ENCODE data around the gene GRIN3A.
A peak's percentile ranks its signal among the peaks of the same experiment; 100 is the strongest.
"Not testable (repeated sequence)": the region's sequence is repeated elsewhere in the genome, so short reads cannot be mapped to it uniquely, and the experiment has no call there.

The GRIN3A gene

GRCh38 chr9:101572316-101572715, 166.1 kb downstream of the GRIN3A start:
- Mint-ChIP-seq H3K4me1 (ENCODE audit: low read depth in 2 of 2) (peaks cover 0 to 2% of the 10 kb centered on the region in 2 donors), H3K4me3 (no peak overlapping the region), H3K27me3 (no peaks in the 10 kb centered on the region), H3K36me3 (ENCODE audit: insufficient read depth) (peaks cover 6% of the 10 kb centered on the region), H3K9me3 (no peaks in the 10 kb centered on the region), H3K27ac (peak overlapping the region in 1 of 2 donors; percentile 67)
- DNase-seq (no peak), ATAC-seq (replicated peaks) (no peak)

GRCh38 chr9:101571114-101571513, 167.3 kb downstream of the GRIN3A start:
- H3K4me3 Mint-ChIP-seq = no peak overlapping the region
- peaks cover 0 to 2% of the 10 kb centered on the region in 2 donors for H3K4me1 Mint-ChIP-seq (ENCODE audit: low read depth in 2 of 2)
- ATAC-seq (replicated peaks) (no peak), DNase-seq (no peak)
- no peaks in the 10 kb centered on the region for H3K9me3 Mint-ChIP-seq
- peak overlapping the region in 1 of 2 donors; percentile 67 for H3K27ac Mint-ChIP-seq
- H3K27me3 Mint-ChIP-seq = no peaks in the 10 kb centered on the region
- peaks cover 9% of the 10 kb centered on the region for H3K36me3 Mint-ChIP-seq (ENCODE audit: insufficient read depth)

- Mint-ChIP-seq H3K4me3 (no peak overlapping the region), H3K36me3 (ENCODE audit: insufficient read depth) (peaks cover 12% of the 10 kb centered on the region), H3K27ac (peak overlapping the region in 1 of 2 donors; percentile 55), H3K9me3 (no peaks in the 10 kb centered on the region), H3K27me3 (no peaks in the 10 kb centered on the region), H3K4me1 (ENCODE audit: low read depth in 2 of 2) (peaks cover 0 to 2% of the 10 kb centered on the region in 2 donors)
- ATAC-seq (replicated peaks) (peak; percentile 21), DNase-seq (no peak)
Measured at GRCh38 chr9:101569741-101570501, 168.5 kb downstream of the GRIN3A start.

- ATAC-seq (replicated peaks) (no peak), DNase-seq (no peak)
- Mint-ChIP-seq H3K4me1 (ENCODE audit: low read depth in 2 of 2) (peaks cover 0 to 2% of the 10 kb centered on the region in 2 donors), H3K4me3 (no peak overlapping the region), H3K27ac (peak overlapping the region in 1 of 2 donors; percentile 7), H3K9me3 (no peaks in the 10 kb centered on the region), H3K27me3 (no peaks in the 10 kb centered on the region), H3K36me3 (ENCODE audit: insufficient read depth) (peaks cover 27% of the 10 kb centered on the region)
Measured at GRCh38 chr9:101567725-101568350, 170.6 kb downstream of the GRIN3A start.

- H3K27ac Mint-ChIP-seq = no peak overlapping the region
- peaks cover 34% of the 10 kb centered on the region for H3K36me3 Mint-ChIP-seq (ENCODE audit: insufficient read depth)
- H3K9me3 Mint-ChIP-seq = no peaks in the 10 kb centered on the region
- DNase-seq = no peak
- no peak for ATAC-seq (replicated peaks)
- no peak overlapping the region for H3K4me3 Mint-ChIP-seq
- peaks cover 0 to 3% of the 10 kb centered on the region in 2 donors for H3K4me1 Mint-ChIP-seq (ENCODE audit: low read depth in 2 of 2)
- no peaks in the 10 kb centered on the region for H3K27me3 Mint-ChIP-seq
Measured at GRCh38 chr9:101566904-101567724, 171.3 kb downstream of the GRIN3A start.

- Mint-ChIP-seq H3K4me3 (no peak overlapping the region), H3K9me3 (no peaks in the 10 kb centered on the region), H3K27me3 (no peaks in the 10 kb centered on the region), H3K4me1 (ENCODE audit: low read depth in 2 of 2) (peaks cover 18 to 22% of the 10 kb centered on the region in 2 donors), H3K27ac (no peak overlapping the region), H3K36me3 (ENCODE audit: insufficient read depth) (peaks cover 63% of the 10 kb centered on the region)
- DNase-seq (no peak), ATAC-seq (replicated peaks) (no peak)
Measured at GRCh38 chr9:101564252-101564651, 174.2 kb downstream of the GRIN3A start.

- Mint-ChIP-seq H3K4me3 (no peak overlapping the region), H3K27ac (no peak overlapping the region), H3K9me3 (no peaks in the 10 kb centered on the region), H3K4me1 (ENCODE audit: low read depth in 2 of 2) (peaks cover 20 to 30% of the 10 kb centered on the region in 2 donors), H3K27me3 (no peaks in the 10 kb centered on the region), H3K36me3 (ENCODE audit: insufficient read depth) (peaks cover 70% of the 10 kb centered on the region)
- no peak for ATAC-seq (replicated peaks)
- no peak for DNase-seq
Measured at GRCh38 chr9:101562966-101563365, 175.5 kb downstream of the GRIN3A start.

GRCh38 chr9:101561740-101562139, 176.7 kb downstream of the GRIN3A start:
- DNase-seq = no peak
- H3K36me3 Mint-ChIP-seq (ENCODE audit: insufficient read depth) = peaks cover 81% of the 10 kb centered on the region
- no peak overlapping the region for H3K4me3 Mint-ChIP-seq
- H3K9me3 Mint-ChIP-seq = no peaks in the 10 kb centered on the region
- peak overlapping the region in 1 of 2 donors; percentile 75 for H3K27ac Mint-ChIP-seq
- peak; percentile 72 for ATAC-seq (replicated peaks)
- H3K27me3 Mint-ChIP-seq = no peaks in the 10 kb centered on the region
- H3K4me1 Mint-ChIP-seq (ENCODE audit: low read depth in 2 of 2) = peaks cover 20 to 30% of the 10 kb centered on the region in 2 donors

- H3K9me3 Mint-ChIP-seq; H3K27ac Mint-ChIP-seq; DNase-seq; H3K4me1 Mint-ChIP-seq (ENCODE audit: low read depth in 2 of 2); H3K4me3 Mint-ChIP-seq; H3K27me3 Mint-ChIP-seq; ATAC-seq (replicated peaks): not testable (repeated sequence)
- H3K36me3 Mint-ChIP-seq (ENCODE audit: insufficient read depth) = peaks cover 78% of the 10 kb centered on the region
Measured at GRCh38 chr9:101549472-101550098, 188.9 kb downstream of the GRIN3A start.

- H3K4me1 Mint-ChIP-seq (ENCODE audit: low read depth in 2 of 2) = no peaks in the 10 kb centered on the region
- DNase-seq = no peak
- peaks cover 41% of the 10 kb centered on the region for H3K36me3 Mint-ChIP-seq (ENCODE audit: insufficient read depth)
- H3K4me3 Mint-ChIP-seq = no peak overlapping the region
- no peak overlapping the region for H3K27ac Mint-ChIP-seq
- no peaks in the 10 kb centered on the region for H3K9me3 Mint-ChIP-seq
- ATAC-seq (replicated peaks) = no peak
- no peaks in the 10 kb centered on the region for H3K27me3 Mint-ChIP-seq
Measured at GRCh38 chr9:101543098-101543735, 195.2 kb downstream of the GRIN3A start.

- Mint-ChIP-seq H3K27ac (peak overlapping the region in 1 of 2 donors; percentile 25), H3K9me3 (no peaks in the 10 kb centered on the region), H3K27me3 (no peaks in the 10 kb centered on the region), H3K36me3 (ENCODE audit: insufficient read depth) (peaks cover 12% of the 10 kb centered on the region), H3K4me3 (no peak overlapping the region), H3K4me1 (ENCODE audit: low read depth in 2 of 2) (peaks cover 5 to 6% of the 10 kb centered on the region in 2 donors)
- ATAC-seq (replicated peaks) = no peak
- DNase-seq = no peak
Measured at GRCh38 chr9:101540069-101540468, 198.4 kb downstream of the GRIN3A start.

GRCh38 chr9:101536938-101537337, 201.5 kb downstream of the GRIN3A start:
- peaks cover 11 to 13% of the 10 kb centered on the region in 2 donors for H3K4me1 Mint-ChIP-seq (ENCODE audit: low read depth in 2 of 2)
- H3K36me3 Mint-ChIP-seq (ENCODE audit: insufficient read depth) = peaks cover 20% of the 10 kb centered on the region
- ATAC-seq (replicated peaks) (no peak), DNase-seq (no peak)
- no peak overlapping the region for H3K4me3 Mint-ChIP-seq
- H3K27ac Mint-ChIP-seq = no peak overlapping the region
- H3K27me3 Mint-ChIP-seq = no peaks in the 10 kb centered on the region
- H3K9me3 Mint-ChIP-seq = no peaks in the 10 kb centered on the region

- no peak for ATAC-seq (replicated peaks)
- no peaks in the 10 kb centered on the region for H3K9me3 Mint-ChIP-seq
- no peaks in the 10 kb centered on the region for H3K27me3 Mint-ChIP-seq
- H3K4me1 Mint-ChIP-seq (ENCODE audit: low read depth in 2 of 2) = peaks cover 11 to 13% of the 10 kb centered on the region in 2 donors
- peaks cover 20% of the 10 kb centered on the region for H3K36me3 Mint-ChIP-seq (ENCODE audit: insufficient read depth)
- no peak for DNase-seq
- no peak overlapping the region for H3K27ac Mint-ChIP-seq
- no peak overlapping the region for H3K4me3 Mint-ChIP-seq
Measured at GRCh38 chr9:101536351-101536750, 202.1 kb downstream of the GRIN3A start.
